SIG-M5 treated with dmso at 0.1 percent for 504 hours (cell line): Measurements from ENCODE around the gene MAN1C1.
A peak's percentile ranks its signal among the peaks of the same experiment; 100 is the strongest.

Experiments
- DNase-seq: peaks from one replicate; lab custom pipeline; 2025; ENCODE audit not compliant: unreplicated experiment; lab: John Stamatoyannopoulos, UW

The MAN1C1 gene

DNA sequence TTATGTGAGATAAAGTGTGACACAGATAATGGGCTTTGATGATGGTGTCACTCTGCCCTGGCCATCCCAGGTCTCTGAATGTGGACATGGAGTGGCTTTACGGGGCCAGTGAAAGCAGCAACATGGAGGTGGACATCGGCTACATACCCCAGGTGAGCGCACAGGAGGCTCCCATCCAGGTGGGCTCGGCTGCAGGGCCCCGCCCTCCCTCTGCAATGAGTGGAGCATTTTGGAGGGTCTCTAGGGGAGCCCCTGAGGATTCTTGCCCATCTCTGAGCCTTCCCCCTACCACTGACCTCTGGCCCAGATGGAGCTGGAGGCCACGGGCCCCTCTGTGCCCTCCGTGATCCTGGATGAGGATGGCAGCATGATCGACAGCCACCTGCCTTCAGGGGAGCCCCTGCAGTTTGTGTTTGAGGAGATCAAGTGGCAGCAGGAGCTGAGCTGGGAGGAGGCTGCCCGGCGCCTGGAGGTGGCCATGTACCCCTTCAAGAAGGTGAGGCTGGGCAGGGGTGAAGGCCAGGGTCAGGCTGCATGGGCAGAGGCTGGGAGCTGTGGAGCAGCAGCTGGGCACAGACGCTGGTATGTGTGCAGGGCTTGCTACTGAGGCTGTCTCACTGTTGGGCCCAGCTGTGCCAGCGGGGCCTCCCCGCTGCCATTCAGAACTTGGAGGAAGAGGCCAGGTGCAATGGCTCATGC lies 194.9 kb downstream of the MAN1C1 start:
- no peak for DNase-seq

DNA sequence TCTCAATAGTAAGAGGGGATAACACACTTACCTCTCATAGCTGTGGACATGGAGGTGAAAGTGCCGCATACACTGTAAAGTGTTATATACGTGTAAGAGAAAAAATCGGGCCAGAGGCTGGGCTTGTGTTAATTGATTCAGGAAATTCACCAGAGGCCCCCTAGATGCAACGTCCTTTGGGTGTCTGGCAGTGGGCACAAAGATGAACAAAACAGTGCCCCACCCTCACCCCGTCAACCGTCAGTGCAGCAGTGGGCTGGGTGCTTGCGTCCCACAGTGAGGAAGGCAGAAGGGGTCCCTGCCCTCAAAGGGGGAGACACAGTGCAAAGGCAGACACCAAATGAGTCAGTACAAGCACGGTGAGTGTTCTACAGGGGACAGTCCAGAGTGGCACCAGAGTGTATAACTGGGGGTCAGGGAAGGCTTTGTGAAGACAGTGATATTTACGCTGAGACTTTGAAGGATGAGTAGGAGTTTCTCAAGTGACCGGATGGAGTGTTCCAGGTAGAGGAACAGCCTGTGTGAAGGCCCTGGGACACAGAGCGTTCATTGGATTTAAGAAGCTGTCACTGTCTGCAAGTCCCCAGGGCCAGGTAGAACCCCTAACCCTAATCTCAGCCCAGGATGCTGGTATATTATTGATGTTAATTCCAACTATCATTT lies 196.6 kb downstream of the MAN1C1 start:
- no peak for DNase-seq

GRCh38 chr1:25813734-25814471 lies 197.3 kb downstream of the MAN1C1 start:
- no peak for DNase-seq

- no peak for DNase-seq
Measured at GRCh38 chr1:25814549-25815087, 198.0 kb downstream of the MAN1C1 start.

DNA sequence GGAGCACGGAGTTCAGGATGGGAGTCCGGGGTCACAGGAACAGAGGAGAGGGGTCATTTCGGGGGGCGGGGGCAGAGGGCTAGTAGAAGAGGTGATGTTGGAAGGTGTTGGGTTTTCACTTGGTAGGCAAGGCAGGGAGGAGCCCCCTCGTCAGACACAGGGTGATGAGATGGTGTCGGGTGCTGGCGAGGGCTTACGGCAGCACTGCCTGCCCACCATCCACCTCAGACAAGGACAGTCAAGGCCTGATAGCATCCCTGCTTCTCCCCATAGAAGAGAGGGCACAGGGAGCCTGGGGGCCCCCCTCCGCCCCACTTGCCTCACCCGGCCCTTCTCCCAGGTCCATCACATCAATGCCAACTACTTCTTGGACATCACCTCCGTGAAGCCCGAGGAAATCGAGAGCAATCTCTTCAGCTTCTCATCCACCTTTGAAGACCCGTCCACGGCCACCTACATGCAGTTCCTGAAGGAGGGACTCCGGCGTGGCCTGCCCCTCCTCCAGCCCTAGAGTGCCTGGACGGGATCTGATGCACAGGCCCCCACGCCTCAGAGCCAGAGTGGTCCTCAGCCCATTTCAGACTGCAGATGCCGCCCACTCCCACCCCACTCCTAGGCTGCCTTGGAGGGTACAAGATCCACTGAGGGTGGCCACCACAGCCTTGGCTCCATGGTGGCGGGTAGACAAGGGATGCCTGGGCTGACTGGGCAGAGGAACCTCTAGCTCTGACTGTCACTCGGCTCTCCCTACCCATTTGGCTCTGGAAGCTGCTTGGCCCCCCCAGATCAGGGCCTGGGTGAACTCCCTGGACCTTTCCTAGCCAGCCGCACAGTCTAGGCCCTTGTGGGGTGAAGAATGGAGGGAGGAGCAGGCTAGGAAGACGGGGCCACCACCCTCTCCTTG lies 198.9 kb downstream of the MAN1C1 start:
- no peak for DNase-seq

DNA sequence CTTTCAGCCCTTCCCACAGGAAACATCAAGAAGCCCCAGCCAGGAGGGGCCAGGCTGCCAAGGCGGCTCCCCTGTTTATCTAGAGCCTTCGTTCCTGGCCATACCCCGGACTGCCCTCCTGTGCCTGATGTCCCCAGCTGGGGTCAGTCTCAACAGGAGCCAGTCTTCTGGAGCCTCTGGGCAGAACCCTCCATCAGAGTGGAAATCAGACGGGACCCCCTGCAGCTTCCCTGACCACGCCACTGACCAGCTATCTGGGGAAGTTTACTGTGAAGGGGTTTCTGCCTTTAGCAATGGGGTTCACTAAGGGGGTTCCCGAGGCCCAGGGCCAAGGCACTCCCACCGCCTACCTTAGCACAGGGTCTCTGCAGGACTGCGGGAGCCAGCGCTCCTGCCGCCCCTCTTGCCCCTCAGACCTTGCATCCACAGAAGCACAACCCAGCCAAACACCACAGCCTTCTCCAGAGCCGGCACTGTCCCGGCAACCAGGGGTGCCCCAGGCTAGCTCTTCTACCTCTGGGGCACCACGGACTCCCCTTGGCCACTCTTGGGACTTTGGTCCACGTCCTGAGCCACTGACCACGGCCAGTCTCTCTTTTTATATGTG lies 199.6 kb downstream of the MAN1C1 start:
- DNase-seq, result no peak

- DNase-seq, result no peak
Measured at GRCh38 chr1:25817840-25818501, 201.4 kb downstream of the MAN1C1 start.

GRCh38 chr1:25818569-25818968 lies 202.0 kb downstream of the MAN1C1 start:
- no peak for DNase-seq

- DNase-seq, result peak; percentile 69
Measured at GRCh38 chr1:25819491-25820246, 203.1 kb downstream of the MAN1C1 start, which contains the start of gene MTFR1L. Gene MTFR1L, plus strand, starts transcription at chr1:25819954. Its CDS starts 3,151 bp downstream, at chr1:25823105.

- DNase-seq, result peak; percentile 78
Measured at GRCh38 chr1:25820247-25821111, 203.9 kb downstream of the MAN1C1 start.

DNA sequence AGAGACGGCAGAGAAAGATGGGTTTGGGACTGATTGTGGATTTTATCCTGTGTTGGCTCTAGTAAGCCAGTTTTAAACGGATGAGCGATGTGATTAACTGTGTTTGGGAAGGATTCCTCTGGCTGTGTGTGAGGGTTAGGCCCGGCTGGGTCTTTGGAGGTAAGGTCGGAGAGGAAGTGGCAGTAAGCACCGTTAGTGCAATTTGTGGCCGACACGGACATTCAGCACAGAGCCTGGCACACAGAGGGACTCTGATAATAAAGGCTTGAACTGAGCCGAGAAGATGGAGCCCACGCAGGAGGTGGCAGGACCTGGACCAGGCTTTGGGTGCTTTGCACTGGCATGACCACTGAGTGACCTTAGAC lies 204.5 kb downstream of the MAN1C1 start:
- no peak for DNase-seq

GRCh38 chr1:25821630-25822091 lies 205.1 kb downstream of the MAN1C1 start:
- DNase-seq, result no peak

DNA sequence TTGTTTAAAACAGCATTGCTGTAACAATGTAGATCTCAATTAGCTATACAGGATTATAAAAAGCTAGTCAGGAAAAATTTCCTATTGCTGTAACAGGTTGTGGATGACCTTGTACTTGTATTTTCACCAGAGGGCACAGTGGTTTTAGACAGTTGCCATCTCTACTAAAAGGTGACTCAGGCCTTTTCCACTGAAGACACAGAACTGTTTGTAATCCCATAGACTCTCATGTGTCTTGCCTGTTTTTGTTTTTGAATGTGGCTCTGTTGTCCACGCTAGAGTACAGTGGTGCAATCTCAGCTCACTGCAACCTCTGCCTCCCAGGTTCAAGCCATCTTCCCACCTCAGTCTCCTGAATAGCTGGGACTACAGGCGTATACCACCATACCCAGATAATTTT lies 209.0 kb downstream of the MAN1C1 start:
- no peak for DNase-seq

DNA sequence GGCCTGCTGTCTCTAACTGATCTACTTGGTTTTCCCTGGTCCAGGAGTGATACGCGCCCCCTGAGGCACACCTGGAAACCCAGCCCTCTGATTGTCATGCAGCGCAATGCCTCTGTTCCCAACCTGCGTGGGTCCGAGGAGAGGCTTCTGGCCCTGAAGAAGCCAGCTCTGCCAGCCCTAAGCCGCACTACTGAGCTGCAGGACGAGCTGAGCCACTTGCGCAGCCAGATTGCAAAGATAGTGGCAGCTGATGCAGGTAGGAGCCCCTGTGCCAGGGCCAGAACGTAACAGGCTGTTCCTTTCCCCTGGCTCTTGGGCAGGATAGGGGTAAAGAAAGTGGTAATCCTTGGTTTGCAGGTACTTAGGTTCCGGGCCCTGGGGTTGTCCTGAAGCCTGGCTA lies 210.0 kb downstream of the MAN1C1 start:
- DNase-seq, result no peak

DNA sequence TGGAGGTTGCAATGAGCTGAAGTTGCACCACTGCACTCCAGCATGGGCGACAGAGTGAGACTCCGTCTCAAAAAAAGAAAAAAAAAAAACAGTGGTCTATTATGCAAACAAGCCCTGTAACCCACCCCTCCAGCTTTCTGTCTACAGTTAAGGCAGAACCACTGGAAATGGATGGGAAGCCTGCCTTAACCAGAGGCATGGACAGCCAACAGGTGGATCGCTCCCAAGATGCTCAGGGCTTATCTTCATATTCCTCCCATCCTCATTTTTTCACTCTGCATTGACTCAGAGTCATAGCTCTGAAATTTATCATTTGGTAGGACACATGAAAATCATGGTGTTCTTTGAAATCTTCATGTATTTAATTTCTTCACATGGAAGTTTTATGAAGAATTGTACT lies 211.9 kb downstream of the MAN1C1 start:
- no peak for DNase-seq

DNA sequence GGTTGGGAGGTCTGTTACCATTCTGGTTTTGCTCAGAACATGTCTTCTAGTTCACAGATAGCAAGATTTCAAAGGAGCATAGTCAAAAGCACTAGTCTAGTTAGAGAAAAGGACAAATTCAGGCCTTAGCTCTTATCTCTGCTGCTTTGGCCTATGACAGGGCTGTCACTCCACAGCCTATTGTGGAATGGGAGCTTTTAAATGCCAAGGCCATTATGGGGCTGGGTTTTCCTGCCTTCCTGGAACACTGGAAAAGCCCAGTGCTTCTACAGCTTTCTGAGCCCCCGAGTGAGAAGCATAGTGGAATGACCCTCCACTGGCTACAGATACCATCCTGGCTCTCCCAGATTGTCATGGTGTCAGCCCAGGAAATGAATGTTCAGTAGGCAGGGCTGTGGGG lies 212.5 kb downstream of the MAN1C1 start:
- no peak for DNase-seq

DNA sequence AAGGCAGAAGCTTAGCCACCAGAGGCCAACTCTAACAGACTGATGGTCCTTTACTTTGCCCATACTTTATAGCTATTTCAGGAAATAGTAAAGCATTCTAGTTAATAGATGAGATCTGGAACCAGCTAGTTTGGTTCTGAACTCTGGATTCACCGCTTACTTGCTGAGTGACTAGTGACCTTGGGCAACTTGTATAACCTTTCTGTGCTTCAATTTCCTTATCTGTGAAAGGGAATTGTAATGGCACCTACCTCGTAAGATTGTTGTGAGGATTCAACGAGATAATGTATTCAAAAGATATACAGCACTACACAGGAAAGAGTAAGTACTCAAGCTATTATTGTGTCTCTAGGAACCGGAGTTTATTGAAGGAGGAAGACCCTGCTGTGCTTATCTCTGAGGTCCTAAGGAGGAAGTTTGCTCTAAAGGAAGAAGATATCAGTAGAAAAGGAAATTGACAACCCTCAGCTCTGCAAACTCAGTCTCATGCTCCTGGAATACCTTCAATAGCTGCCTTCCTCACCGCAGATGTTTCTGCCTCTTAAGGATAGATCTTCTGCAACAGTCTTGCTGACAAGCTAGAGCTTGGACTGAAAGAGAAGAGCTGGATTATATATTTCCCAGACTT lies 215.1 kb downstream of the MAN1C1 start:
- no peak for DNase-seq
